NCI-H82 treated with DMSO at 0.1 percent for 48 hours (cell line): Measurements from ENCODE around the gene UVRAG.

Experiments used
- DNase-seq: peaks from one replicate; lab custom pipeline; 2025; ENCODE audit not compliant: unreplicated experiment; lab: John Stamatoyannopoulos, UW

The UVRAG gene

DNA sequence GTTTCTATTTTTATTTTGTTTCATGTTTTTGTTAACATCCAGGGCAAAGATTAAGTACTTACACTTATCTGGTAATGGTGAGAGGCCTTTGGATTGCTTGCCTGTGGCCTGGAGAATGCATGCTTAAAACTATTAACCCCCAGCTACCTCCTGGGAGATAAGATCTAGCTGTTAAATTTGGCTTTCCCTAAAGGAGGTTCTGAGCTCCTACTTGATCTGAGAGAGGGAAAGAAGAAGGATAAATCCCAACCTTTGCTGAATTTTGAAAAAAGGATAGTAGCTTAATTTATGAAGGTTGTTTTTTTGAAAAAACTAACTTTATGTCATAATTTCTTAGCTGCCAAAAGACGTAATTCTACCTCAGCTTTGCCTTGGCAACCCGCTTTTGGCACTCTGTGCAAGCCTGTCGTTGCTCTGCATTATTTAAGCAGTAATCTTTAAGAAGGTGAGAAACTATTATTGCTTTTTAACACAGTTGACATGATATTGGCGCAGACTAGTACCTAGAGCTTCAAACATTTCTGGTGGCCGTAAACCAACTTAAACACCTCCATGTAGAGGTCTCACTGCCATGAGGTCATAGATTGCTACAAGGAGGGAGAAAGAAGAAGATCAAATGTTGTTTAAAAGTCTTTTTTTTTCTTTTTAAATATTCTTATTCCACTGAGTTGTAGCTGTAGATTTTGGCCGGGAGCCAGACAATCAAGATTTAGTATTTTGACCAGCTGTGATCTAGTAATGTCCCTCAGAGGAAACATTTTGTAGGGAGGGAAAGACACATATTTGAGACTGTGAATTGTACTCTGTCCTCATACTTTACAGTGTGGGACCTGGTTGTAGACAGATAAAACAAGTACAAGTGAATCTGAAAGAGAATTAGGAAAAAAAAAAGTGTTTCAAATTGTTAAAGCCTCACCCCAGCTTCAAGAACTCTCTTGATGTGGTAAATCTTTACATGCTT, 316.9 kb downstream of the UVRAG start:
- no peak for DNase-seq

DNA sequence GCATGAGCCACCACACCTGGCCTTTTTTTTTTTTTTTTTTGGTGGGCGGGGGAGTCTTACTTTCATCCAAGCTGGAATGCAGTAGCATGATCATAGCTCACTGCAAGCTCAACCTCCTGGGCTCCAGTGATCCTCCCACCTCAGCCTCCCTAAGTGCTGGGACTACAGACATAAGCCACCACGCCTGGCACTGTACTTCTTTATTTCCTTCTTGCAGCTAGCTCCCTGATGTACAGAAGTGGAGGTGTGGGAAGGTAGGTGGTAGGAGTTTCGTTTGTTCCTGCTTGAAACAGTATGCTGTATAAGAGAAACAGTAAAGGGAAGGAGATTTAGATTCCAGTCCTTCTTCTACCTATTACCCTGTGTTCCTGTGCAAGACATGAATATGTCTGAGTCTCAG, 319.2 kb downstream of the UVRAG start:
- no peak for DNase-seq

DNA sequence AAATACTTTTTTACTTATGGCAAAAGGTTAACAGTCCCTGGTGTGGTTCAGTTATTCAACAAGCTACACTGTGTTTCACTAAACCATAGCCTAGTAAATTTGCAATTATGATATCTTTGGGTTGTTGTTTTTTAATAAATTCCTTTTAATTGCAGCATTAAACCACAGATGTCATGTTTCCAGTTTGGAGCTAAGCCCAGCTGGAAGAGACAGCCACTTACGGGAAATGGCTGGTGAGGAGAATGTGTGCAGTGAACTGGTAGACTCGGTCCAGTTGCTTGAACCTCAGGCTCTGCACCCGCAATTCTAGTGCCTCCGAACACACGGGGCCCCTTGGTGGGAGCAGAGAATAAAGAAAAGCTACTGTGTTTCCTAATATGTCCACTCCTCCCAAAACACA, 320.5 kb downstream of the UVRAG start:
- DNase-seq: no peak

DNA sequence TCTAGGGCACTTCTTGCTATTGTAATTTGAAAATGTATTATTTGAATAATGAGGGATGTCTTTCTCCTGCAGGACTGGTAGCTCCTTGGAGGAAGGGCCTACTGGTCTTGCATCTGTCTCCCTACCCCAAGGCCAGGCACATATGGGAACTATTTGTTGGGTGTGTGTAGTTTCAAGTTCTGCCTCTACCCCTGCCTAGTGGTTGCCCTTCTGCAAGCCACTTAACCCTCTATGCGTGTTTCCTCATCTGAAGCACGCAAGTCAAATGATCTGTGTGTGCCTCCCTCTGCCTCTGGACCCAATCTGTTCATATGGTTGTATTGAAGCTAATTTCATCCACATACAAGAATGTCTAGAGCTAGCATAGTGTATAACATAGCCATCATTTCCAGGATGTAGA, 324.3 kb downstream of the UVRAG start:
- no peak for DNase-seq

- no peak for DNase-seq
These were observed 326.0 kb downstream of the UVRAG start for GRCh38 chr11:76140912-76141574.

DNA sequence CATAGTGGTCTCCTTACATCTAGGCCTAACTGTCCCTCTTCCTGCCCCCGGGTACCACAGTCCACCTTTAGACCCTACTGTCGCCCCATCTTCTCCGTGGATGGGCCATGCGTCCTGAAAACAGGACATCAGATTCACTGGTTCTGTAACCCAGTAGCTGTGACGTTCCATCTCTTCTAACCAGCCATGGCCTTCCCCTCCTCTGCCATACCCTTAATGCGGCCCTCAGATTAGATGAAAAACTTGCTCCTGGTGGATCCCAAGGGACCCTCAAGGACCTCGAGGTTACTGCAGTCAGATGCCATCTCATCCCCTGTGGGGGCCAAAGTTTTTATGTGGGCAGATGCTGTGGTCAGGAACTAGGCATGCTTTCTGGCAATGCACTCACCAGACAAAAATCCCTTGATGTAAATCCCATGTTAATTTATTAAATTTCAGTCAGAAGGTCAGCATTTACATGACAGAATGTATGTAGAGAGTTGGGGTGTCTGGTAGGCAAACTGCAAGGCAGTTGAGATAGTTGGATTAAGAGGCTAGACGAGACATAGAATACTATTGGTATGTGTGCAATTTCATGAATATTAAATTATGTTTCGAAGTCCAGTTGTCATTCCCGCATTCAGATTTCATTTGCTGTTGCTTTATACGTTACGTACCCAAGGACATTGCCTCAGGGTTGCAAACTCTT, 327.0 kb downstream of the UVRAG start:
- no peak for DNase-seq

DNA sequence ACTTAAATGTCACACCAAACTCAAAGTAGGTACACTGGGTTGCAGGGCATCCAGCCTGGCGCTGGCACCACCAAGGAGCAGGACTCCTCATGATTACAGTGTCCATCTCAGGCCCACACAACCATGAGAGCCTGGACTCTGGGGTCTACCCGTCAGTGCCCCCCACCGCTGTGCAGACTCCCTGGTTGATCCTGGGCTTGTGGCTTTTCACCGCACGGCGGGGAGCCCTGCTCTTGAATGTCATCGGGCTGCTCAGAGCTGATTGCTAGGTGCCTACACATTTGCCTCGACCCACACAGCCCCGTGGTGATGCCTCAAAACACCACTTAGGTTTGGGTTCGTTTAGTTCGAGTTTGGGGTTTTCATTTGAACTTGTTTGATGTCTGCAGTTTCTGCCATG, 328.3 kb downstream of the UVRAG start:
- no peak for DNase-seq

- DNase-seq: no peak
These were observed 332.2 kb downstream of the UVRAG start for GRCh38 chr11:76147106-76147740.

GRCh38 chr11:76148231-76148630, 333.2 kb downstream of the UVRAG start:
- DNase-seq: no peak

- no peak for DNase-seq
These were observed 334.1 kb downstream of the UVRAG start for GRCh38 chr11:76148941-76149613.

- no peak for DNase-seq
These were observed 334.7 kb downstream of the UVRAG start for GRCh38 chr11:76149713-76150112.

DNA sequence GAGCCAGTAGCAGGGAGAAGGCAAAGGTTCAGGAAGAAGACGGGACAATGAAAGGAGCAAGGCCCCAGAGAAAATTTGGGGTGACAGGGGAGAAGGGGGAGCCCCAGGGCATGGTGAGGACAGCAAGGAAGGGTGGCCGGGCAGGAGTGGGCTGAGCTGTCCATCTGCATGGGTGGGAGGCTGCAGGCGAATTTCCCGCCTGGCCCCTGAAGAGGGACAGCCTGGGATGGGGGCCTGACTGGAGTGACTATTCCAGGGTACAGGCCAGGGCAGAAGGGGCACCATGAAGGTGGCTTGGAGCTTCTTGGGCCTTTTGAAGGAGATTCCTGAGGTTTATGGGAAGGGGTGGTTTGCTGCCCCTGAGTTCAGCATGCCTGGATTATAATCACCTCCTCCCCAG, 335.1 kb downstream of the UVRAG start:
- DNase-seq: no peak

DNA sequence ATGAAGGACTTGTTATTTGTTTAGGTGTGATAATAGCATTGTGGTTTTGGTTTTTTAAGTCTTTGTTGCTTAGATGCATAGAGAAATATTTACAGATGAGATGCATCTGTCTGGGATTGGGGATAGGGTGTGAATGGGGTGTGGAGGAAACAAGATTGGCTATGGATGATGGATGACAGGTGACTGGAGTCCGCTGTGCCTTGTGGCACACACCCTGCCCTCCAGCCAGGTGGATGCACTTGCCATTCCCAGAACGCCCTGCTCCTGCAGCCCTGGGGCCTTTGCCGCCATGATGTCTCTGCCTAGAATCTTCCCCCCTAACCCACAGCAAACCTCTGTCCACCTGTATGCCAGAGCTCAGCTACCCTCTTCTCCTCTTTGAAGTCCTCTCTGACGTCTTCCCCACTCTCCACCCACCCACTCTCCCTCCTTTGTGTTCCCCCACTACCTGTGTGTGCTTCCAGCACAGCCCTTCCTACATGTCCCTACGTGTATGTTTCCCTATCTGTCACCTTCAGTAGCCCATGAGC, 336.6 kb downstream of the UVRAG start:
- no peak for DNase-seq

DNA sequence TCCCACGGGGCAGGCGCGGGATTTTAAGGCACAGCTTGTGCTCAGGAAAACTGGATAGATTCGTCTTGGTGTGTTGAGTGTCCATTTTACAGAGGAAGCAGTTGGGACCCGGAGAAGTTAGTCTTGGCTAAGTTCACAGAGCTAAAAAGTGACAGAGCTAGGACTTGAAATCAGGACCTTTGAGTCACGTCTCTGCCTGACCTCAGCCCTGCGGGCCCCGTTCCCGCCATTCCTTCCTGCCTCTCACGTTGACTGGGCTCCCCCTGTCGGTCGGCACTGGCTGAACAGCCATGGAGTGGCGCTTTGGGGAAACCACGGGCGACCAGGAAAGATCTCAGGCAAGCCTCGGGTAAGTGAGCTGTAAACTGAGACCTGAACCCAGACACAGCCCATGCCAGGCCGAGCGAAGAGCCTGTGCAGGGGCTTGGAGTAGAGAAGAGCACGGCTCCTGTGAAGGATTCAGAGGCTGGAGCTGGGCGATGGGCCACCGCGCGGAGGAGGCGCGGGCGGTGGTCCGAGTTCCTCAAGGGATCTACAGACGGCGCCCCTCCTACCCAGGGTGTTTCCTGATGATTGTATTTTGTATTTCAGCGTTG, 337.2 kb downstream of the UVRAG start:
- DNase-seq: no peak

DNA sequence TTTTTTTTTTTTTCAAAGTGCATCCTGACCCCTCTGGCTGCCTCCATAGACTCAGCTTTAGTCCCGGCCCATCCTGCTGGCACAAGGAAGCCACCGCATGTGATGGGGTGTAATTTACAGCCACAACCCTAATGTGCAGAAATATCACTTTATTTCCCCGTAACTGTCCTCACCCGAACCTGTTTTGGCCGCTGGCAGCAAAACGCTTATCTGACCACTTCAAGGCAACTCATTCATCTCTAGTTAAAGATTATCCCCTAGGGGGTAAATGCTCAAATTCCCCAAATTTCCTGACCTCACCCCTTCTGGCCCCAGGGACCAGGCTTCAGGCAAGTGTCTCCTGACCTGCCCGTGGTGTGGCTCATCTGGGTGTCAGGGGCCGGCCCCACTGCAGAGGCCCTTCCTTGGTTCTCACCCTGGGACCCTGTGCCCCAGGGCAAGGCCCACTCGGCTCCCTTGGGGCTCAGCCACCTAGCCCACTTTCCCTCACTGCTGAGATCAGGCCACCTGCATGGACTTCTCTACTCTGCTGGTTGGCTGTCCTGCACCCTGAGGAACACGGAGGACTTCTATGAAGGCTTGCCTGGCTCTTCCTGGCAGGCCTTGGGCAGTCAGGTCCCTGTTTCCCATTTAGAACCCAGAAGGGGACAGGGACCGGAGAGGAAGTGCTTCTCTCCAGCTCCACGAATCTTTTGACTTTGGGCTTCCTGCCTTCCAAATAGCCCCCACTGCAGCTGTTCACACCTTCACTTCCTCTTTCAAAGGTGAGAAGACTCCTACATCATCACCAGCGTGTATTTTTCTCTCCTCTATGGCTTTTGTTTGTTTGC, 337.9 kb downstream of the UVRAG start:
- DNase-seq: no peak

DNA sequence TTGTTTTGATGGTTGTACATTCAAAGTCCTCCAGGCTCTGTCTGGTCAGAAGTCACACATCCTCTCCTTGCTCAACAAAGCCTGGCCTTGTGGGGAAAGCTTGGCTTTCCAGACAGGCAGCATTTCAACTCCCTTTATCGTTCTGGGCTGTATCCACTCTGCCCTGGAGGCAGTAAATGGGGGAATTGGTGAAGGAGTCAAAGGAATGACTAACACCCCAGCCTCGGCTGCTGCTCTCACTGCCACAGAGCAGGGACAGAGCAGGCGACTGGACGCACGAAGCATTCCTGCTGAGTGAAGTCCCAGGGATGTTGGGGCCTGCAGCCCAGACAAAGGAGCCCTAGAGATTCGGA, 338.5 kb downstream of the UVRAG start:
- DNase-seq: no peak

GRCh38 chr11:76155500-76156227, 340.7 kb downstream of the UVRAG start:
- no peak for DNase-seq

- no peak for DNase-seq
These were observed 342.0 kb downstream of the UVRAG start for GRCh38 chr11:76156971-76157427.

- DNase-seq: no peak
These were observed 342.9 kb downstream of the UVRAG start for GRCh38 chr11:76157891-76158290.
